CD14-positive monocyte (primary cell): ENCODE measurements around the gene CDC14B. TPM values are rescaled to one million over a fixed set of nuclear protein-coding genes. Genes with fewer than 3 reads are reported as not detected.
A peak's percentile ranks its signal among the peaks of the same experiment; 100 is the strongest.

Experiments used
- DNase-seq, 3 donors: peaks; one replicate each; pipeline ENCODE4 v3.0.0-alpha.2; 2011 to 2022
- H2AFZ ChIP-seq: 2 replicates; pipeline ENCODE4 v1.6.0; 2012; ENCODE audit warnings: mild to moderate bottlenecking, low read depth, low read length, inconsistent platforms; ENCODE audit not compliant: insufficient read depth, poor library complexity, severe bottlenecking
- H3K27ac ChIP-seq, 2 donors: 1 replicate in 1 of 2; 2 replicates in 1 of 2; pipeline ENCODE4 v1.5.1; 2012 to 2013; ENCODE audit warnings: low read length in 2 of 2, control low read depth in 1 of 2, inconsistent platforms in 1 of 2, low read depth in 1 of 2, mild to moderate bottlenecking in 1 of 2
- H3K27me3 ChIP-seq, 2 donors: one replicate each; pipeline versions ENCODE4 v1.6.0 to v1.6.1; 2011 to 2013; ENCODE audit warnings: low read length in 2 of 2; ENCODE audit not compliant: control insufficient read depth in 2 of 2, insufficient read depth in 2 of 2
- H3K36me3 ChIP-seq, 2 donors: replicated peaks in 1 of 2; 1 replicate in 1 of 2; 2 replicates in 1 of 2; pipeline versions ENCODE4 v1.5.1 to v1.6.1; 2012 to 2013; ENCODE audit warnings: low read length in 2 of 2, control low read depth in 1 of 2, inconsistent platforms in 1 of 2, mild to moderate bottlenecking in 1 of 2; ENCODE audit not compliant: insufficient read depth in 2 of 2, control insufficient read depth in 1 of 2
- H3K4me1 ChIP-seq, 2 donors: 1 replicate in 1 of 2; 2 replicates in 1 of 2; pipeline versions ENCODE4 v1.5.1 to v1.6.1; 2012 to 2013; ENCODE audit warnings: low read length in 2 of 2, control low read depth in 1 of 2, inconsistent platforms in 1 of 2, mild to moderate bottlenecking in 1 of 2, moderate library complexity in 1 of 2; ENCODE audit not compliant: insufficient read depth in 2 of 2, control insufficient read depth in 1 of 2
- H3K4me2 ChIP-seq: replicated peaks from 2 replicates; pipeline ENCODE3; 2012; ENCODE audit warnings: low read length, moderate library complexity, mild to moderate bottlenecking; ENCODE audit not compliant: poor library complexity, severe bottlenecking; ENCODE audit errors: extremely low read depth
- H3K4me3 ChIP-seq, 3 experiments: fragments of 200-600 bp in 1 of 3; sonication (generic) in 1 of 3; replicated peaks in 1 of 3; 1 replicate in 2 of 3; 2 replicates in 1 of 3; pipeline ENCODE4 v1.5.1; 2011 to 2013; ENCODE audit warnings: low read length in 3 of 3, mild to moderate bottlenecking in 3 of 3, control low read depth in 2 of 3, low read depth in 2 of 3, inconsistent platforms in 1 of 3, moderate library complexity in 1 of 3
- H3K79me2 ChIP-seq: 2 replicates; pipeline ENCODE4 v1.6.0; 2012; ENCODE audit warnings: mild to moderate bottlenecking, control low read depth, inconsistent platforms, low read length, moderate library complexity; ENCODE audit not compliant: insufficient read depth
- H3K9ac ChIP-seq: 2 replicates; pipeline ENCODE4 v1.6.0; 2017; ENCODE audit warnings: low read length, mild to moderate bottlenecking; ENCODE audit not compliant: insufficient read depth, poor library complexity, severe bottlenecking
- H3K9me3 ChIP-seq, 2 donors: replicated peaks in 1 of 2; 1 replicate in 1 of 2; 2 replicates in 1 of 2; pipeline versions ENCODE4 v1.5.1 to v1.6.1; 2012 to 2013; ENCODE audit warnings: low read length in 2 of 2, control low read depth in 1 of 2; ENCODE audit not compliant: control insufficient read depth in 1 of 2, insufficient read depth in 1 of 2
- H4K20me1 ChIP-seq: 2 replicates; pipeline ENCODE4 v1.6.0; 2012; ENCODE audit warnings: mild to moderate bottlenecking, low read length, control low read depth, moderate library complexity; ENCODE audit not compliant: insufficient read depth
- H3K27ac Mint-ChIP-seq, 7 donors: one replicate each; pipeline ENCODE4 v1.8.0; 2020; ENCODE audit warnings: mild to moderate bottlenecking in 7 of 7, mixed read lengths in 7 of 7, moderate library complexity in 6 of 7, inconsistent platforms in 2 of 7
- H3K27me3 Mint-ChIP-seq, 3 donors: one replicate each; pipeline ENCODE4 v1.8.0; 2021 to 2022; ENCODE audit warnings: low read depth in 3 of 3, mild to moderate bottlenecking in 3 of 3, mixed read lengths in 3 of 3, moderate library complexity in 3 of 3, inconsistent platforms in 1 of 3
- H3K36me3 Mint-ChIP-seq, 2 donors: one replicate each; pipeline ENCODE4 v1.8.0; 2020; ENCODE audit warnings: mixed read lengths in 2 of 2, inconsistent platforms in 1 of 2, mild to moderate bottlenecking in 1 of 2
- H3K4me1 Mint-ChIP-seq: one replicate; pipeline ENCODE4 v1.8.0; 2020; ENCODE audit warnings: mild to moderate bottlenecking, mixed read lengths
- H3K4me3 Mint-ChIP-seq, 2 donors: one replicate each; pipeline ENCODE4 v1.8.0; 2020; ENCODE audit warnings: mild to moderate bottlenecking in 2 of 2, mixed read lengths in 2 of 2, moderate library complexity in 1 of 2
- H3K9me3 Mint-ChIP-seq, 7 donors: one replicate each; pipeline ENCODE4 v1.8.0; 2020 to 2022; ENCODE audit warnings: mixed read lengths in 7 of 7, mild to moderate bottlenecking in 6 of 7, moderate library complexity in 6 of 7, inconsistent platforms in 2 of 7
- CTCF ChIP-seq: fragments of 200-600 bp; IDR thresholded peaks from one replicate; pipeline ENCODE4 v1.8.0; 2022; ENCODE audit warnings: antibody characterized with exemption, mild to moderate bottlenecking
- WGBS: methylation state at CpG from one replicate; pipeline ENCODE4 v1.1.5; 2013; ENCODE audit warnings: missing lambda C conversion rate; ENCODE audit not compliant: insufficient coverage; 5-methylcytosine and 5-hydroxymethylcytosine counted together
- intact Hi-C, 2 donors: fragments of 100-400 bp; cut with micrococcal nuclease; formaldehyde crosslinking; loops; one replicate each; pipeline versions ENCODE4 v1.15.0 to v1.15.1; 2023
- polyA plus RNA-seq, 3 donors: library from polyadenylated mRNA; depleted of rRNA in 1 of 3; unstranded in 2 of 3; stranded (reverse) in 1 of 3; fragments of 300-500 nt in 2 of 3; fragments of >200 nt in 1 of 3; fragmentation: Illumina TruSeq in 2 of 3; gene quantifications; 1 replicate in 2 of 3; 2 replicates in 1 of 3; pipeline ENCODE4 v1.2.3, GENCODE V29; 2012 to 2021

CDC14B gene
- polyA plus RNA-seq, 3 donors, result 0.03 to 0.47 (median 0.44) TPM

GRCh38 chr9:96651626-96652025, 32.0 kb upstream of the CDC14B start:
- H3K79me2 ChIP-seq, result no peaks in the 10 kb centered on the region
- H3K27ac Mint-ChIP-seq, result peak overlapping the region in 2 of 7 donors; percentile 37 to 41
- no peaks in the 10 kb centered on the region for H4K20me1 ChIP-seq
- H3K36me3 ChIP-seq, result peaks cover 21 to 31% of the 10 kb centered on the region in 2 donors
- no peak overlapping the region for H3K4me3 Mint-ChIP-seq
- peaks cover 0 to 1% (median 0%) of the 10 kb centered on the region in 7 donors for H3K9me3 Mint-ChIP-seq
- H3K27me3 ChIP-seq, result no peaks in the 10 kb centered on the region
- peaks cover 22% of the 10 kb centered on the region for H3K4me1 Mint-ChIP-seq
- peaks cover 0 to 2% (median 1%) of the 10 kb centered on the region in 3 donors for H3K27me3 Mint-ChIP-seq
- DNase-seq, result peak in 1 of 3 donors; percentile 9
- peaks cover 37 to 38% of the 10 kb centered on the region in 2 donors for H3K36me3 Mint-ChIP-seq
- H3K9me3 ChIP-seq, result no peaks in the 10 kb centered on the region
- H3K4me1 ChIP-seq, result peaks cover 15 to 16% of the 10 kb centered on the region in 2 donors
- no peak overlapping the region for H2AFZ ChIP-seq
- no peak overlapping the region for H3K4me3 ChIP-seq
- intact Hi-C loops, result loop anchor here (10.0 kb wide), 3 partner anchors 87 to 237 kb away; partner anchors contain the start of gene ZNF367 (in 1 of the 2)
- no peak overlapping the region for H3K9ac ChIP-seq
- H3K4me2 ChIP-seq, result no peak overlapping the region
- no peak overlapping the region for H3K27ac ChIP-seq
- TF ChIP-seq CTCF, result peak; percentile 53

- Mint-ChIP-seq H3K36me3 (peaks cover 37 to 50% of the 10 kb centered on the region in 2 donors), H3K4me3 (no peak overlapping the region), H3K4me1 (peaks cover 25% of the 10 kb centered on the region), H3K27me3 (no peaks in the 10 kb centered on the region), H3K27ac (peak overlapping the region in 5 of 7 donors; percentile 3 to 78 (median 42)), H3K9me3 (no peaks in the 10 kb centered on the region)
- Histone ChIP-seq H3K79me2 (no peaks in the 10 kb centered on the region), H3K4me1 (peaks cover 24 to 32% of the 10 kb centered on the region in 2 donors), H3K4me3 (no peak overlapping the region), H3K27ac (no peak overlapping the region), H3K9me3 (no peaks in the 10 kb centered on the region), H3K4me2 (no peak overlapping the region), H3K36me3 (peaks cover 21 to 31% of the 10 kb centered on the region in 2 donors), H2AFZ (no peak overlapping the region), H4K20me1 (no peaks in the 10 kb centered on the region), H3K27me3 (no peaks in the 10 kb centered on the region), H3K9ac (no peak overlapping the region)
- intact Hi-C loops, result loop anchor here (10.0 kb wide), 3 partner anchors 85 to 235 kb away; partner anchors contain the start of gene ZNF367 (in 1 of the 2)
- TF ChIP-seq CTCF, result no peak
- WGBS, result no CpG with 5 or more reads among the region's 1 CpG
- no peak for DNase-seq
Measured at GRCh38 chr9:96649620-96650324, 30.1 kb upstream of the CDC14B start.
